HG02840 (cell line): Measurements from ENCODE around the gene IMMP2L.

Experiments
- ATAC-seq: cut with Tn5 transposase; IDR thresholded peaks from one replicate; pipeline ENCODE4 v1.9.1; 2021; ENCODE audit warnings: mild to moderate bottlenecking, moderate library complexity, moderate number of reproducible peaks; ENCODE audit not compliant: unreplicated experiment, low FRiP score

IMMP2L gene

GRCh38 chr7:111132833-111133232, 429.5 kb downstream of the IMMP2L start:
- ATAC-seq = no peak

DNA sequence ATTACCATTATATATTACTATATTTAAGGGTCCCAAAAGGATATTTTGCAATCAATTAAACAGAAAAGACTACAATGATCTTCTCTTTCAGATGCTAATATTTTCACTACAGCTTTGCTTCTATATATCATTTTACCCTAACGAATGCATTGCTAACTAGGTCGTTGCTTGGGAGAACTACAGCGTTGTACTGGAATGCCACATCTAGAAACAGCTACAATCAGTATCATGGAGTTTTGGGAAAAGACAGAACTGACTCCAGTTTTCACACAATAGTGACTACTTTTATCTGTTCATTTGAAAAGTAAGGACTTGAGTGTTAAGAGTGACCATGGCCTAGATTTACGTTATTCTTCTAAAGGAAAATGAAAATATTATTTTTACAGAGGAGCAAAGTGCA, 432.9 kb downstream of the IMMP2L start:
- no peak for ATAC-seq

- no peak for ATAC-seq
Observed at GRCh38 chr7:111126987-111127386, 435.3 kb downstream of the IMMP2L start.

GRCh38 chr7:111115966-111116365, 446.3 kb downstream of the IMMP2L start:
- ATAC-seq = no peak

- ATAC-seq = peak; percentile 61
Observed at GRCh38 chr7:111113263-111114017, 448.9 kb downstream of the IMMP2L start.

DNA sequence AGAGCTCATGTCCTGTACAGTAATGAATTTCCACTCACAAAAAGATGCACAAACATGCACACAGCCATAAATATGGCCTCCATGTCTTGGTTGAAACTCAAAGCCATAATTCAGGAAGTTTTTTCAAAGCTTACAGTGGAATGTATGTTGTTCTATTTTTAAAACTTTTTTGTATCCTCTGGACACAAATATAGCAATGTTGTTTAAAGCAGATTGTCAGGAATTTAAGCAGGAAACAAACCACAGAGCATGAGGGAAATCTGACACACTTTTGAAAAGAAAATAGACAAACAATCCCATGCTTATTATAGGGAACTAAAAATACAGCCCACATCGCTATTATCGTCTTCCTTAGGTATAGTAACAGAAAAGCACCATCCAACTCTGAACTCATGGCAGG, 449.9 kb downstream of the IMMP2L start:
- ATAC-seq = no peak

DNA sequence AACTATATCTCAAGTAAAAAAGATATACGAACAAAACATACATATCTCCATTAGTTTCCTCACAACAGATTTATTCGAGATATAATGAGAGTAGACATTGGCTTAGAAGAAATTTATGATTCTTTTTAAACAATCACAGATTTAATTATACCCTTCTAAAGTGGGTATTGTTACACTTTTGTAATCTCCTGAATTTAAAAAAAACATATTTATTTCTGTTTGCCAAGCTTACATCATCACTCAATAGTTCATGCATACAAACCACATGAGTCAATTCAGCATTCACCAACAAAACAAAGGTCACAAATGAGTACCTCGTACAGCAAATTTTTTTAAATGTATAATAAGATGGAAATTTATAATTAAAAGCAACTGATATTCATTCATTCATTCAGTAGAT, 453.8 kb downstream of the IMMP2L start:
- ATAC-seq = no peak

- ATAC-seq = no peak
Observed at GRCh38 chr7:111108000-111108399, 454.3 kb downstream of the IMMP2L start.

GRCh38 chr7:111107579-111107978, 454.7 kb downstream of the IMMP2L start:
- ATAC-seq = no peak

DNA sequence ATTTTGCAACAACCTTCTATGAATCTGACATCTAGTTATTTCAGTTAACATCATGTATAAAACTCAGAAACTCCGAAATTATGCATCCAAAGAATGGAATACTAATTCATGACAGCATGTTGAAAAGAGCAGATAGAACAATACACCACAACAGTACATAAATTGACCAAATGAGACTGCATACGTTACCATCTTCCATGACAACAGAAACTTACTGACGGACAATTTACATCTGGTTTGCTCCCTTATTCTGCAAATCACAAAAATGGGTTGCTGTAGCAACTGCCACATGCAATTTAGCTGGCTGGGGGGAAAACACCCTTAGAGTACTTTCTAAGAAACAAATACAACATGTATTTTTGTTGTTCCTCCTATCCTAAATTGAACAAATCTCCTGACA, 457.0 kb downstream of the IMMP2L start:
- no peak for ATAC-seq

DNA sequence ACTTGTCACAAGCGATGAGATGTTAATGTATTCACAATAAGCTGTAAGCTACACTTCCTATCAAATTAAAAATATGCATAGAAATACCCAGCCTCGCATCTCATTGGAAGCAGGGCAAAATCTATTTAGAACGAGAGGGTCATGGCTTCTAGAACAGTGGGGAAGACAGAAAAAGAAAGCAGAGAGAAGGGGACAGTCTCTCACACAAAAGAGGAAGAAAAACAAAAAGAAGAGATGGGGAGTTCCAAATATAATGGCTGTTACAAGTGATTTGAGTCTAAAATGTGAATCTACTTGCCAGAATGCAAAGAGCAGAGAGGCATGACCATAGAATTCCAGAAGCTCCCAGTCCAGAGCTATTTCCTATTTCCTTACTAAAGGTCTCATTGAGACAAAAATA, 457.6 kb downstream of the IMMP2L start:
- no peak for ATAC-seq

DNA sequence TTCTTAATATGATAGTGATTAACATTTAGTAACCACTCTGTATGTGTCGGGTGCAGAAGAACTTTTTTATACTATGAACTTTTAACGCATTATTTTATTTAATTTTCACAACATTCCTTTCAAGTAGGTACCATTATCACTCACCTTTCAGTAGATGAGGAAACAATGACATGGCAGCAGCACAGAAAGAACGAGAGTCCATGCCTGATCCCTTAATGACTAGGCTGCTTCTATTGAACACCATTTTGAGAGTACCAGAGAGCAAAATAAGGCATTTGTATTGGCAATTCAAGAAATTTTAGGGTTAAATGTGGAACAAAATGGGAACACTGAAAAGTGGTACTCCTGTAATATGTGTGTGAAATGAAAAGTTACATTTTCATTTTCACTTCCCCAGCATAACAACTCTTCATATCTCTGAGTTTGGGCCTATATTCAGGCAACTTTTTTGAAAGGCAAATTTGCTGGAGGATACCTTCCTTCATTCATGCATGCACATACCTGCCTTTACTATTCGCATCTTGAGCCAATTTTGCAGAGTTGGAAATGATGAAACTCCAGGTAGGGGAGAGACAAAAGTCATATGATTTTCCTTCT, 458.5 kb downstream of the IMMP2L start:
- peak; percentile 60 for ATAC-seq

GRCh38 chr7:111103136-111103535, 459.2 kb downstream of the IMMP2L start:
- ATAC-seq = no peak

- no peak for ATAC-seq
Observed at GRCh38 chr7:111101856-111102646, 460.2 kb downstream of the IMMP2L start.

- ATAC-seq = peak; percentile 10
Observed at GRCh38 chr7:111098926-111099250, 463.4 kb downstream of the IMMP2L start.

DNA sequence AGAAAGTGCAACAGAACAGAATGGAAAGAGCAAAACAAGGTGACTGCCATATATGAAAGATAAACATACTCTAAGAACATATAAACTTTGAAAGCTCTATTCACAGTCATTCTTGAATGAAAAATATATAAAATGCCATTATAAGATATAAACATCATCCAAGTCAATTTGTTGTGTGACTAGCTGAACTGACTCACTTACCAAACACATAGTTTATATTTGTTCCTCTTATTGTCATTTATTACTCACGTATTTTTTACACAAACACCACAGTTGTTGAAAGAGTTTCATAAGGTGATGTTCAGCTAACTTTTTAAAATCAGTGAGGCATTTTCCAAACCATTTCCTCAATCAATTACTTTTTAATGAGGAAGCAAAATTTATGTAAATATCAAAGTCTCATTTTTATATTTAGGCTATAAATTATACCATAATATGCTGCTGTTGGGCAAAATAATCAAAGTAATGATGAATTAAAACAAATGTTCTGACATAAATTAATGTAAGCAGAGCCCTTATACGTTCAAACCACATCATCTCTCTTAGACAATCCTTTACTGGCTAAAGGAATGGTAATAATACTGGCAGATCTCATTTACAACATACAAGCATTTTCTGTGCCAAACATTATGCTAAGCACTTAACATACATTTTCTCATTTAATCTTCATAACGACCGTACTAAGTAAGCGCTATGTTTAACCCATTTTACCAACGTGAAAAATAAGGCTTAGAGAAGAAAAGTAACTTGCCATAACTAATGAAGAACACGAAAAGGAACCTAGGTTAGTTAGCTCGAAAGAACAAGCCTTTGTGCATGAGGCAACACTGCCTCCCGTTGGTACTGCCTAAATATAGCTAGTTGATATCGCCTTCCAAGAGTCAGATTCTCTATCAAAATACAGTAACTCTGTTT, 464.0 kb downstream of the IMMP2L start:
- peak; percentile 88 for ATAC-seq

- no peak for ATAC-seq
Observed at GRCh38 chr7:111096997-111097396, 465.3 kb downstream of the IMMP2L start.

DNA sequence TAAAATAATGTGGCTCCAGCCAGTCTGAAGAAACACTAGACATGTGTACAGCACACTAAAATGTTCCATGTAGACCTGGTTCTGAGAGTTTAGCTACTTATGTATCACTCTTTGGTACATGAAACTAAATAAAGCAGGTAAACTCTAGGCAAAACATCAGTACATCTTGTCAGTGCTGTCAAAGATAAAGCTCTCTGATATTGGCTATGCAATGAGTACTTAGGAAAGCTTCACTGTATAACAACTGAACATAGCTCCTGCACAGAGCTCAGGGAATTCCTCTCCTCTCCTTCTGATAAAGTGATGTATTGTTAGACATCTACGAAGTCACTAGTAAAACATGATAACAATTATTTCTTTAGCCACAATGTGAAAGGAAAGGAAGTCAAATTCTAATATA, 467.9 kb downstream of the IMMP2L start:
- no peak for ATAC-seq

GRCh38 chr7:111093496-111093895, 468.8 kb downstream of the IMMP2L start:
- ATAC-seq = no peak

GRCh38 chr7:111092406-111093236, 469.7 kb downstream of the IMMP2L start:
- ATAC-seq = peak; percentile 41
